GM19324 (cell line): ENCODE data around the gene SPP1.
"Not testable (repeated sequence)": the region's sequence is repeated elsewhere in the genome, so short reads cannot be mapped to it uniquely, and the experiment has no call there.

Experiments
- ATAC-seq: cut with Tn5 transposase; IDR thresholded peaks from one replicate; pipeline ENCODE4 v1.9.1; 2021; ENCODE audit warnings: mild to moderate bottlenecking, moderate library complexity; ENCODE audit not compliant: unreplicated experiment, low FRiP score

The SPP1 gene

GRCh38 chr4:88017516-88018297 lies 42.2 kb downstream of the SPP1 start:
- ATAC-seq, result no peak

GRCh38 chr4:88018466-88018865 lies 43.0 kb downstream of the SPP1 start:
- no peak for ATAC-seq

GRCh38 chr4:88021824-88022223 lies 46.3 kb downstream of the SPP1 start:
- no peak for ATAC-seq

- no peak for ATAC-seq
Measured at GRCh38 chr4:88022289-88022688, 46.8 kb downstream of the SPP1 start.

DNA sequence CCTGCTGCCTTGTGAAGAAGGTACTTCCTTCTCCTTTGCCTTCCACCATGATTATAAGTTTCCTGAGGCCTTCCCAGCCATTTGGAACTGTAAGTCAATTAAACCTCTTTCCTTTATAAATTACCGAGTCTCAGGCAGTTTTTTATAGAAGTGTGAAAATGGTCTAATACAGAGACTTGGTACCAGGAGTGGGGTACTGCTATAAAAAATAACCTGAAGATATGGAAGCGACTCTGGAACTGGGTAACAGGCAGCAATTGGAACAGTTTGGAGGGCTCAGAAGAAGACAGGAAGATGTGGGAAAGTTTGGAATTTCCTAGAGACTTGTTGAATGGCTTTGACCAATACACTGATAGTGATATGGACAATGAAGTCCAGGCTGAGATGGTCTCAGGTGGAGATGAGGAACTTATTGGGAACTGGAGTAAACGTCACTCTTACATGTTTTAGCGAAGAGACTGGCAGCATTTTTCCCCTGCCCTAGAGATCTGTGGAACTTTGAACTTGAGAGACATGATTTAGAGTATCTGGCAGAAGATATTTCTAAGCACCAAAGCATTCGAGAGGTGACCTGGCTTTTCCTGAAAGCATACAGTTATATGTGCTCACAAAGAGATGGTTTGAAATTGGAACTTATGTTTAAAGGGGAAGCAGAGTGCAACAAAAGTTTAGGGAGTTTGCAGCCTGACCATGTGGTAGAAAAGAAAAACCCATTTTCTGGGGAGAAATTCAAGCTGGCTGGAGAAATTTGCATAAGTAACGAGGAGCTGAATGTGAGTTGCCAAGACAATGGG lies 50.6 kb downstream of the SPP1 start:
- ATAC-seq, result not testable (repeated sequence)

DNA sequence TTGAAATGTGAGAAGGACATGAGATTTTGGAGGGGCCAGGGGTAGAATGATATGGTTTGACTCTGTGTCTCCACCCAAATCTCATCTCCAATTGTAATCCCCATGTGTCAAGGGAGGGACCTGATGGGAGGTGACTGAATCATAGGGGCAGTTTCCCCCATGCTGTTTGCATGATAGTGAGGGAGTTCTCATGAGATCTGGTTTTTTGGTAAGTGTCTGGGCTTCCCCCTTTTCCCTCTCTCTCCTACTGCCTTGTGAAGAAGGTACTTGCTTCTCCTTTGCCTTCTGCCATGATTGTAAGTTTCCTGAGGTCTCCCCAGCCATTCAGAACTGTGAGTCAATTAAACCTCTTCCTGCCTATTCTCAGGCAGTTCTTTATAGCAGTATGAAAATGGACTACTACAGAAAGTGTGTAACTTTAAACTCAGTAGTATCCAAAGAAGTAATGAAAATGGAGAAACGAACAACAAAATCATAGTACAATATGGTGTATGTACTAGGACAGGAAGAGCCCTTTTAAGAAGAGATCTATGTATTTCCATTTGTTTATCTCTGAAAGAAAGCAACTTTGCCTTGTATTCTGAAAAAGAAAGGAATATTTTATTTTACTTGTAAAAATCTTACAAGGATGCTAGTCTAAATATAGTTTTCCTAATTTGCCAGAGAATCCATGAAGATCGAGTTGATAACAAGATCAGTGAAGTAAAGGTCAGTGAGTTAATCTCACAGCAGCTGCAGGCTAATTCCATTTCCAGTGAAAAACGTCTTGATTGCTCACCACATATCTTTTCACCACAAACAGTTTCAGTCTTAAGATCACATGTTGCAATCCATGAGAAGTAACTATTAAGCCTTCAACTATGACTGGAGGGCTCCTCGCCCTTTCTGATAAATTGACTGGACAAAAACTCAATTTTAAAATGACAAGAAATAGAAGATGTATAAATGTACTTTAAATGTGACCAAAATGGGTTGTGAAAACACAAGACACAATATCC lies 52.4 kb downstream of the SPP1 start:
- ATAC-seq, result no peak

- no peak for ATAC-seq
Measured at GRCh38 chr4:88028946-88029345, 53.4 kb downstream of the SPP1 start.

GRCh38 chr4:88029556-88029955 lies 54.0 kb downstream of the SPP1 start:
- no peak for ATAC-seq

GRCh38 chr4:88030565-88031310 lies 55.2 kb downstream of the SPP1 start:
- no peak for ATAC-seq
